Measurements from ENCODE around the gene HS3ST5.
"Not testable (repeated sequence)": the region's sequence is repeated elsewhere in the genome, so short reads cannot be mapped to it uniquely, and the experiment has no call there.

Gene HS3ST5

GRCh38 chr6:114039841-114040240 lies 303.0 kb downstream of the HS3ST5 start:
- DNase-seq = peak in 3 of 4 experiments; percentile 26 to 47 (median 32)

DNA sequence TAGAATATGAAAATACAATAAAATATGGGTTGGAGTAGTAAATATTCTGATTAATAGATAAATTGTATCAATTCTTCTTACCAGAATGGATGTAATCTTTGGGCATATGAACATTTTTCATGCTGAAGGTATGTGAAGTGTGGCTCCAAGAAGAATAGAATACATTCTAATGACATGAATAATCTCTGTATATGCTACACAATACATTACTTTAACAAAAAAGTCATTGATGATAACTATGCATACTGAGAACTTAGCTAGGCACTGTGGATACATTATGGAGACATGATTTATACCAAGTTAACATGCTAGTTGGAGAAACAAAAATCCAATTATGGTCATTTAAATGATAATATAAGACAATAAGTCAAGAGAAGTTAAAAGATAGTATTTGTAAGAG lies 309.2 kb downstream of the HS3ST5 start:
- no peak for DNase-seq

DNA sequence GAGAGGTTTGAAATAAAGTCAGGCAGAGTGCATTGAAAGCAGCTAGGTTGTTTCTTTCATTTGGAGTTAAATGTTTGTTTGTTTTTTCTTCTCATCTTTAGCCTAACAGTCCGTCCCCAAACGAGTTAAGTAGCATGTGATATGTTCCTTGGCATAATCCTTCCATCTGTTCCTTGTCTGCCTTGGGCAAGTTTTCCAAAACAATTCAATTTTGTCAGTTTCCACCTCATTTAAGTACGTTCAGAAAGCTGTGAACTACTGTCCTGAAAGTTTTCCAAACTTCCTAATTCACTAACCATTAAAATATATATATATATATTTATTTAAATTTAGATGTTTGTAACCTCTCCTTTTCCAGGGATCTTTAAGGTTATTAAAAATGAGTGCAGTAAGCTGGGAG lies 310.1 kb downstream of the HS3ST5 start:
- no peak for DNase-seq

DNA sequence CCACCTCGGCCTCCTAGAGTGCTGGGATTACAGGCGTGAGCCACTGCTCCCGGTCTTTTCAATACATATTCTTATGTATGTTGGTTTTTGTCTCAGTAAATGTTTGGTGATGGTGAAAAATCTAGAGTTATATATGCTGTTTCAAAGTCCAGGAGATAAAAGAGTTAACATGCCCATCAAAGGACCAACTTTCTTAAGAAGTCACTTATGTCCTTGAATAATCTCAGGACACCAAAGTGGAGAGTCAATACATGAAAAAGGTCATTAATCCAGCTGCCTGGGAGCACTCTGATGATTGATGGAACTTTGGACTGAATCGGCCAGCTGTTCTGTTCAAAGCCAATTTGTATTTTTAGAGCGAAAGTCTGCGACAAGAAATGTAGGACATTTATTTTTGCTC lies 312.1 kb downstream of the HS3ST5 start:
- DNase-seq = no peak

GRCh38 chr6:114024746-114025145 lies 318.1 kb downstream of the HS3ST5 start:
- DNase-seq = no peak

- DNase-seq = no peak
Measured at GRCh38 chr6:114020196-114020595, 322.6 kb downstream of the HS3ST5 start.

DNA sequence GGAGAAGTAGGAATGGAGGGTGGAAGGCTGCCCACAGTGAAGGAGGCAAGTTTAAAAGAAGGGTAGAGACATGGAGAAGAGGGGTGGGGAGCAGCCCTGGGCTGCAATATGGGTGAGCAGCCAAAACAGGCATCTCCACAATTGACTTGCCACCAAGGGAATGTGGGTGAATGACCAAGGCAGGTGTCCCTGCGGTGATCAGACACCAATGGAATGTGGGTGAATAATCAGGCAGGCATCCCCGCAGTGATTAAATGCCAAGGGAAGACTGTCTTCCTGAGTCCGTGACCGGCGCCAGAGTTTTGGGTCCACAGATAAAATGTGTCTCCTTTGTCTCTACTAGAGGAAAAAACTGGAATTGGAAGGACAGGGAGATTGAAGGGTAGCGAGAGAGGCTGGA lies 325.7 kb downstream of the HS3ST5 start:
- DNase-seq = not testable (repeated sequence)

- DNase-seq = not testable (repeated sequence)
Measured at GRCh38 chr6:114014106-114014505, 328.7 kb downstream of the HS3ST5 start.

DNA sequence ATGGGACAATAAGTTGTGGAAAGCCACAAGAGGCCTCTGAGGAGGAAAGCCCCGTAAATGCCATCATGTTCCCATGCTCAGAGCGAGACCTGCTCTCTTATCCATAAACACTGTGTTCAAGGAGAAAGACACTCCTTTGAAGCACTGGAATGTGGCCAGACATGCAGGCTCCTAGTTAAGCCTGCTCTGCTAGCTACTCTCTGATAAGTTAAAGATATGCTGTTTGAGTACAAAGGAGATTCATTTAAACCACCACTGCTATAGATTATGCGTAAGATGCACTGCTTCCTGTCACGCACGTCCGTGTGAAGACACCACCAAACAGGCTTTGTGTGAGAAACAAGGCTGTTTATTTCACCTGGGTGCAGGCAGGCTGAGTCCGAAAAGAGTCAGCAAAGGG lies 331.3 kb downstream of the HS3ST5 start:
- DNase-seq = not testable (repeated sequence)

GRCh38 chr6:114010540-114010939 lies 332.3 kb downstream of the HS3ST5 start:
- DNase-seq = no peak

GRCh38 chr6:114009192-114009591 lies 333.6 kb downstream of the HS3ST5 start:
- no peak for DNase-seq

DNA sequence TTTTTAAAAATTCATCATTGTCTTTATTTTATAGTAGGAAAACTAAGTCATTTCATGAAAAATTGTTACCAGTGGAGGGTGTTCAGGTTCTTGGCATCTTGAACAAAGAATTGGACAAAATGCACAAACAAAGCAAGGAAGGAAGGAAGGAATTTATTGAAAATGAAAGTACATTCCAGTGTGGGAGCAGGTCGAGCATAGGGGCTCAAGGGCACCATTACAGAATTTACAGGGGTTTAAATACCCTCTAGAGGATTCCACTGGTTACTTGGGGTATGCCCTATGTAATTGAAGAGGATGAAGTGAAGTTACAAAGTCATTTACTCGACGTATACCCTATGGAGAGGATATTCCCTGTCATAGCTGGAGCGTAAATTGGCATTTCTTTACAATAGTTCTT lies 334.5 kb downstream of the HS3ST5 start:
- no peak for DNase-seq

- no peak for DNase-seq
Measured at GRCh38 chr6:114007516-114007915, 335.3 kb downstream of the HS3ST5 start.
